GM19455 (cell line): ENCODE data around the gene ALOX15B.
"Not testable (repeated sequence)": the region's sequence is repeated elsewhere in the genome, so short reads cannot be mapped to it uniquely, and the experiment has no call there.

ENCODE experiments used
- ATAC-seq: cut with Tn5 transposase; IDR thresholded peaks from one replicate; pipeline ENCODE4 v1.9.1; 2021; ENCODE audit not compliant: unreplicated experiment

ALOX15B gene

GRCh38 chr17:8012996-8013640, 25.7 kb upstream of the ALOX15B start:
- ATAC-seq, result no peak

- ATAC-seq, result no peak
These were observed 24.9 kb upstream of the ALOX15B start for GRCh38 chr17:8013731-8014557.

- no peak for ATAC-seq
These were observed 24.4 kb upstream of the ALOX15B start for GRCh38 chr17:8014558-8014850.

GRCh38 chr17:8015236-8015956, 23.5 kb upstream of the ALOX15B start:
- ATAC-seq, result no peak

GRCh38 chr17:8015957-8016631, 22.8 kb upstream of the ALOX15B start:
- ATAC-seq, result no peak

GRCh38 chr17:8016632-8017424, 22.0 kb upstream of the ALOX15B start:
- no peak for ATAC-seq

GRCh38 chr17:8018436-8018835, 20.4 kb upstream of the ALOX15B start:
- ATAC-seq, result no peak

- ATAC-seq, result no peak
These were observed 19.7 kb upstream of the ALOX15B start for GRCh38 chr17:8019166-8019565.

GRCh38 chr17:8019665-8020650, 18.9 kb upstream of the ALOX15B start:
- ATAC-seq, result no peak

GRCh38 chr17:8020776-8021564, 17.9 kb upstream of the ALOX15B start:
- no peak for ATAC-seq

- ATAC-seq, result no peak
These were observed 17.1 kb upstream of the ALOX15B start for GRCh38 chr17:8021565-8022359.

GRCh38 chr17:8022360-8023003, 16.4 kb upstream of the ALOX15B start:
- ATAC-seq, result no peak

GRCh38 chr17:8024161-8024560, 14.7 kb upstream of the ALOX15B start:
- ATAC-seq, result not testable (repeated sequence)

- ATAC-seq, result no peak
These were observed 13.5 kb upstream of the ALOX15B start for GRCh38 chr17:8025176-8025911.

- no peak for ATAC-seq
These were observed 9.7 kb upstream of the ALOX15B start for GRCh38 chr17:8029121-8029520.

- ATAC-seq, result no peak
These were observed 7.6 kb upstream of the ALOX15B start for GRCh38 chr17:8031261-8031661.

GRCh38 chr17:8031950-8032349, 6.9 kb upstream of the ALOX15B start:
- no peak for ATAC-seq
